SK-N-SH treated with all-trans-retinoic acid at 6 μM for 48 hours (cell line): Measurements from ENCODE around the gene MCFD2.

ENCODE experiments used
- ATAC-seq: fragments of 200-7000 bp; cut with Tn5 transposase; 3 replicates; pipeline ENCODE4 v1.9.1; 2020; ENCODE audit warnings: mild to moderate bottlenecking, moderate library complexity
- ARNTL ChIP-seq: fragments of 450-650 bp; formaldehyde crosslinking; IDR thresholded peaks from 2 replicates; pipeline ENCODE4 v1.5.0; 2020; ENCODE audit warnings: low read depth, mild to moderate bottlenecking, moderate library complexity, borderline replicate concordance
- BACH2 ChIP-seq: fragments of 250-450 bp; sonication (Bioruptor Pico); IDR thresholded peaks from 2 replicates; pipeline ENCODE4 v1.9.0; 2021; ENCODE audit warnings: mild to moderate bottlenecking, borderline replicate concordance
- CSDC2 ChIP-seq: fragments of 250-450 bp; sonication (Bioruptor Pico); IDR thresholded peaks from 2 replicates; pipeline ENCODE4 v1.5.0; 2020; ENCODE audit warnings: mild to moderate bottlenecking, moderate library complexity
- ESRRG ChIP-seq: fragments of 250-450 bp; sonication (Bioruptor Pico); IDR thresholded peaks from 2 replicates; pipeline ENCODE4 v1.6.1; 2021; ENCODE audit warnings: mild to moderate bottlenecking
- GLIS3 ChIP-seq: fragments of 250-450 bp; sonication (Bioruptor Pico); IDR thresholded peaks from 2 replicates; pipeline ENCODE4 v1.5.0; 2020; ENCODE audit warnings: mild to moderate bottlenecking, moderate library complexity
- ISL1 ChIP-seq: fragments of 250-450 bp; sonication (Bioruptor Pico); IDR thresholded peaks from 2 replicates; pipeline ENCODE4 v2.1.2; 2022; ENCODE audit warnings: mild to moderate bottlenecking, moderate library complexity
- PPARA ChIP-seq: fragments of 250-450 bp; sonication (Bioruptor Pico); IDR thresholded peaks from 2 replicates; pipeline ENCODE4 v1.5.0; 2020; ENCODE audit warnings: mild to moderate bottlenecking, borderline replicate concordance
- RARB ChIP-seq: fragments of 250-450 bp; sonication (Bioruptor Pico); IDR thresholded peaks from 2 replicates; pipeline ENCODE4 v1.8.0; 2021; ENCODE audit warnings: mild to moderate bottlenecking, moderate library complexity
- SNAI2 ChIP-seq: fragments of 250-450 bp; sonication (Bioruptor Pico); IDR thresholded peaks from 2 replicates; pipeline ENCODE4 v1.5.0; 2020; ENCODE audit warnings: mild to moderate bottlenecking, moderate library complexity
- TOX ChIP-seq: fragments of 250-450 bp; sonication (Bioruptor Pico); IDR thresholded peaks from 2 replicates; pipeline ENCODE4 v1.8.0; 2021; ENCODE audit warnings: mild to moderate bottlenecking, moderate library complexity, borderline replicate concordance
- ZC3H10 ChIP-seq: fragments of 250-450 bp; sonication (Bioruptor Pico); IDR thresholded peaks from 2 replicates; pipeline ENCODE4 v1.5.1; 2021; ENCODE audit warnings: mild to moderate bottlenecking, moderate library complexity
- ZFP3 ChIP-seq: fragments of 250-450 bp; sonication (Bioruptor Pico); IDR thresholded peaks from 2 replicates; pipeline ENCODE4 v1.5.0; 2020; ENCODE audit warnings: mild to moderate bottlenecking, moderate library complexity
- ZFP30 ChIP-seq: fragments of 450-650 bp; formaldehyde crosslinking; IDR thresholded peaks from 2 replicates; pipeline ENCODE4 v1.5.0; 2022; ENCODE audit warnings: mild to moderate bottlenecking, moderate library complexity
- ZNF565 ChIP-seq: fragments of 450-650 bp; formaldehyde crosslinking; conservative IDR thresholded peaks from 2 replicates; pipeline ENCODE4 v1.5.0; 2020; ENCODE audit warnings: low read depth, mild to moderate bottlenecking, moderate library complexity
- ZNF70 ChIP-seq: fragments of 450-650 bp; formaldehyde crosslinking; IDR thresholded peaks from 2 replicates; pipeline ENCODE4 v1.5.0; 2020; ENCODE audit warnings: mild to moderate bottlenecking, moderate library complexity
- ZNF8 ChIP-seq: fragments of 450-650 bp; formaldehyde crosslinking; IDR thresholded peaks from 2 replicates; pipeline ENCODE4 v1.5.0; 2020; ENCODE audit warnings: mild to moderate bottlenecking, moderate library complexity
- TF ChIP-seq, protein P1 (sequence below): fragments of 250-450 bp; sonication (Bioruptor Pico); IDR thresholded peaks from 2 replicates; pipeline ENCODE4 v1.8.0; 2020; ENCODE audit warnings: mild to moderate bottlenecking, moderate library complexity, borderline replicate concordance
- TF ChIP-seq, protein P2 (sequence below): fragments of 250-450 bp; sonication (Bioruptor Pico); IDR thresholded peaks from 2 replicates; pipeline ENCODE4 v1.5.1; 2020; ENCODE audit warnings: low read depth, mild to moderate bottlenecking, moderate library complexity
- TF ChIP-seq, protein P3 (sequence below): fragments of 250-450 bp; sonication (Bioruptor Pico); IDR thresholded peaks from 2 replicates; pipeline ENCODE4 v1.8.0; 2021; ENCODE audit warnings: low read depth, mild to moderate bottlenecking, moderate library complexity, borderline replicate concordance
- TF ChIP-seq, protein P4 (sequence below): fragments of 250-450 bp; sonication (Bioruptor Pico); IDR thresholded peaks from 2 replicates; pipeline ENCODE4 v1.5.0; 2020; ENCODE audit warnings: mild to moderate bottlenecking, moderate library complexity
- TF ChIP-seq, protein P5 (sequence below): fragments of 250-450 bp; sonication (Bioruptor Pico); IDR thresholded peaks from 2 replicates; pipeline ENCODE4 v1.5.1; 2021; ENCODE audit warnings: mild to moderate bottlenecking, moderate library complexity

Gene MCFD2

DNA sequence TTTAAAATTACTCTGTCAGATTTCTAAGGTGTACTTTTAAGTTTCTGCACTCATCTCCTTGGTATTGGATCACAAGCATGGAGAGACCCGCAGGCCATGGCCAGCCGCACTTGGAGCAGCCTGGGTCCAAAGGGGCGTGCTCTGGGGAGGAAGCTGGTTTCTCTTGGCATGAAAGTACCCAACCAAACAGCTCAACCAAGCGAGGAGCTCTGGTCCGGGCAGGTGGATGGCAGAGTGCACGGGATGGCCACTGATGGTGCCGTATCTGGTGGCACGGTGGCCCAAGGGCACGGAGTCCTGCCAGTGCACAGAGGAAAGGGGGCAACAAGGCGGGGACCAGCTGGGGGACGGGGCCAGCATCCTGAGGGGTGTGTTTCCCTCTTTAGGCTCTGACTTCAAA is 32.2 kb upstream of the MCFD2 start:
- TF ChIP-seq, protein P1, sequence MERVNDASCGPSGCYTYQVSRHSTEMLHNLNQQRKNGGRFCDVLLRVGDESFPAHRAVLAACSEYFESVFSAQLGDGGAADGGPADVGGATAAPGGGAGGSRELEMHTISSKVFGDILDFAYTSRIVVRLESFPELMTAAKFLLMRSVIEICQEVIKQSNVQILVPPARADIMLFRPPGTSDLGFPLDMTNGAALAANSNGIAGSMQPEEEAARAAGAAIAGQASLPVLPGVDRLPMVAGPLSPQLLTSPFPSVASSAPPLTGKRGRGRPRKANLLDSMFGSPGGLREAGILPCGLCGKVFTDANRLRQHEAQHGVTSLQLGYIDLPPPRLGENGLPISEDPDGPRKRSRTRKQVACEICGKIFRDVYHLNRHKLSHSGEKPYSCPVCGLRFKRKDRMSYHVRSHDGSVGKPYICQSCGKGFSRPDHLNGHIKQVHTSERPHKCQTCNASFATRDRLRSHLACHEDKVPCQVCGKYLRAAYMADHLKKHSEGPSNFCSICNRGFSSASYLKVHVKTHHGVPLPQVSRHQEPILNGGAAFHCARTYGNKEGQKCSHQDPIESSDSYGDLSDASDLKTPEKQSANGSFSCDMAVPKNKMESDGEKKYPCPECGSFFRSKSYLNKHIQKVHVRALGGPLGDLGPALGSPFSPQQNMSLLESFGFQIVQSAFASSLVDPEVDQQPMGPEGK (CRISPR knock-in tag) = no peak
- no peak for TF ChIP-seq ZNF8 (CRISPR knock-in tag)
- TF ChIP-seq RARB (CRISPR knock-in tag) = no peak
- no peak for TF ChIP-seq CSDC2
- TF ChIP-seq ISL1 (CRISPR knock-in tag) = no peak
- no peak for TF ChIP-seq PPARA (CRISPR knock-in tag)
- TF ChIP-seq SNAI2 = no peak
- TF ChIP-seq, protein P2, sequence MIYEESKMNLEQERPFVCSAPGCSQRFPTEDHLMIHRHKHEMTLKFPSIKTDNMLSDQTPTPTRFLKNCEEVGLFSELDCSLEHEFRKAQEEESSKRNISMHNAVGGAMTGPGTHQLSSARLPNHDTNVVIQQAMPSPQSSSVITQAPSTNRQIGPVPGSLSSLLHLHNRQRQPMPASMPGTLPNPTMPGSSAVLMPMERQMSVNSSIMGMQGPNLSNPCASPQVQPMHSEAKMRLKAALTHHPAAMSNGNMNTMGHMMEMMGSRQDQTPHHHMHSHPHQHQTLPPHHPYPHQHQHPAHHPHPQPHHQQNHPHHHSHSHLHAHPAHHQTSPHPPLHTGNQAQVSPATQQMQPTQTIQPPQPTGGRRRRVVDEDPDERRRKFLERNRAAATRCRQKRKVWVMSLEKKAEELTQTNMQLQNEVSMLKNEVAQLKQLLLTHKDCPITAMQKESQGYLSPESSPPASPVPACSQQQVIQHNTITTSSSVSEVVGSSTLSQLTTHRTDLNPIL (CRISPR knock-in tag) = no peak
- TF ChIP-seq ZNF70 (CRISPR knock-in tag) = no peak
- no peak for TF ChIP-seq TOX (CRISPR knock-in tag)
- TF ChIP-seq, protein P3, sequence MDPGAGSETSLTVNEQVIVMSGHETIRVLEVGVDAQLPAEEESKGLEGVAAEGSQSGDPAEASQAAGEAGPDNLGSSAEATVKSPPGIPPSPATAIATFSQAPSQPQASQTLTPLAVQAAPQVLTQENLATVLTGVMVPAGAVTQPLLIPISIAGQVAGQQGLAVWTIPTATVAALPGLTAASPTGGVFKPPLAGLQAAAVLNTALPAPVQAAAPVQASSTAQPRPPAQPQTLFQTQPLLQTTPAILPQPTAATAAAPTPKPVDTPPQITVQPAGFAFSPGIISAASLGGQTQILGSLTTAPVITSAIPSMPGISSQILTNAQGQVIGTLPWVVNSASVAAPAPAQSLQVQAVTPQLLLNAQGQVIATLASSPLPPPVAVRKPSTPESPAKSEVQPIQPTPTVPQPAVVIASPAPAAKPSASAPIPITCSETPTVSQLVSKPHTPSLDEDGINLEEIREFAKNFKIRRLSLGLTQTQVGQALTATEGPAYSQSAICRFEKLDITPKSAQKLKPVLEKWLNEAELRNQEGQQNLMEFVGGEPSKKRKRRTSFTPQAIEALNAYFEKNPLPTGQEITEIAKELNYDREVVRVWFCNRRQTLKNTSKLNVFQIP (CRISPR knock-in tag) = no peak
- no peak for TF ChIP-seq ZNF565 (CRISPR knock-in tag)
- TF ChIP-seq BACH2 (CRISPR knock-in tag) = no peak
- TF ChIP-seq ARNTL (CRISPR knock-in tag) = no peak
- TF ChIP-seq ZFP3 (CRISPR knock-in tag) = no peak
- TF ChIP-seq GLIS3 (CRISPR knock-in tag) = no peak
- TF ChIP-seq, all 23 proteins: peak for 0
- ATAC-seq = no peak

DNA sequence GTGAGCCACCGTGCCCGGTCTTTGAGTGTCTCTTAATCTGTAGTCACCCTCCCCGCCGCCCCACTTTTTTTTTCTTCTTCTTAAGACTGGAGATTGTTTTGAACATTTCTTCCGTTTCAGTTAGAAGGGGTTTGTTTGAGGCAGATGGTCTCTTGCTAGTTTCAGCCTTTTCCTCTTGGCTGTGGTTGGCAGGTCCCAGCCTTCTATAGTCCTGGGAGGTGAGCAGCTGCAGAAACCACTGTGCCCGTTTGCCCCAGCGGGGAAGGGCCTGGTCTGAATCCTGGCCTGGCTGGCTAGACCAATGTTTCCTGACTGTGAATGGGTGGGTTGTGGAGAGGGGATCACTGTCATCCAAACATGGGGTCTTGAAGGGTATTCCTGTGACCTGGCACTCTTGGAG is 30.1 kb upstream of the MCFD2 start:
- TF ChIP-seq ZC3H10 (no peak), BACH2 (CRISPR knock-in tag) (no peak), ZFP3 (CRISPR knock-in tag) (no peak), RARB (CRISPR knock-in tag) (no peak), ESRRG (CRISPR knock-in tag) (no peak), ZFP30 (CRISPR knock-in tag) (no peak), ZNF70 (CRISPR knock-in tag) (no peak), ZNF565 (CRISPR knock-in tag) (no peak), PPARA (CRISPR knock-in tag) (no peak), ZNF8 (CRISPR knock-in tag) (no peak), ARNTL (CRISPR knock-in tag) (no peak), GLIS3 (CRISPR knock-in tag) (no peak)
- TF ChIP-seq, protein P4, sequence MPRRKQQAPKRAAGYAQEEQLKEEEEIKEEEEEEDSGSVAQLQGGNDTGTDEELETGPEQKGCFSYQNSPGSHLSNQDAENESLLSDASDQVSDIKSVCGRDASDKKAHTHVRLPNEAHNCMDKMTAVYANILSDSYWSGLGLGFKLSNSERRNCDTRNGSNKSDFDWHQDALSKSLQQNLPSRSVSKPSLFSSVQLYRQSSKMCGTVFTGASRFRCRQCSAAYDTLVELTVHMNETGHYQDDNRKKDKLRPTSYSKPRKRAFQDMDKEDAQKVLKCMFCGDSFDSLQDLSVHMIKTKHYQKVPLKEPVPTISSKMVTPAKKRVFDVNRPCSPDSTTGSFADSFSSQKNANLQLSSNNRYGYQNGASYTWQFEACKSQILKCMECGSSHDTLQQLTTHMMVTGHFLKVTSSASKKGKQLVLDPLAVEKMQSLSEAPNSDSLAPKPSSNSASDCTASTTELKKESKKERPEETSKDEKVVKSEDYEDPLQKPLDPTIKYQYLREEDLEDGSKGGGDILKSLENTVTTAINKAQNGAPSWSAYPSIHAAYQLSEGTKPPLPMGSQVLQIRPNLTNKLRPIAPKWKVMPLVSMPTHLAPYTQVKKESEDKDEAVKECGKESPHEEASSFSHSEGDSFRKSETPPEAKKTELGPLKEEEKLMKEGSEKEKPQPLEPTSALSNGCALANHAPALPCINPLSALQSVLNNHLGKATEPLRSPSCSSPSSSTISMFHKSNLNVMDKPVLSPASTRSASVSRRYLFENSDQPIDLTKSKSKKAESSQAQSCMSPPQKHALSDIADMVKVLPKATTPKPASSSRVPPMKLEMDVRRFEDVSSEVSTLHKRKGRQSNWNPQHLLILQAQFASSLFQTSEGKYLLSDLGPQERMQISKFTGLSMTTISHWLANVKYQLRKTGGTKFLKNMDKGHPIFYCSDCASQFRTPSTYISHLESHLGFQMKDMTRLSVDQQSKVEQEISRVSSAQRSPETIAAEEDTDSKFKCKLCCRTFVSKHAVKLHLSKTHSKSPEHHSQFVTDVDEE (CRISPR knock-in tag) = no peak
- TF ChIP-seq, protein P3 (CRISPR knock-in tag) = no peak
- TF ChIP-seq, protein P5, sequence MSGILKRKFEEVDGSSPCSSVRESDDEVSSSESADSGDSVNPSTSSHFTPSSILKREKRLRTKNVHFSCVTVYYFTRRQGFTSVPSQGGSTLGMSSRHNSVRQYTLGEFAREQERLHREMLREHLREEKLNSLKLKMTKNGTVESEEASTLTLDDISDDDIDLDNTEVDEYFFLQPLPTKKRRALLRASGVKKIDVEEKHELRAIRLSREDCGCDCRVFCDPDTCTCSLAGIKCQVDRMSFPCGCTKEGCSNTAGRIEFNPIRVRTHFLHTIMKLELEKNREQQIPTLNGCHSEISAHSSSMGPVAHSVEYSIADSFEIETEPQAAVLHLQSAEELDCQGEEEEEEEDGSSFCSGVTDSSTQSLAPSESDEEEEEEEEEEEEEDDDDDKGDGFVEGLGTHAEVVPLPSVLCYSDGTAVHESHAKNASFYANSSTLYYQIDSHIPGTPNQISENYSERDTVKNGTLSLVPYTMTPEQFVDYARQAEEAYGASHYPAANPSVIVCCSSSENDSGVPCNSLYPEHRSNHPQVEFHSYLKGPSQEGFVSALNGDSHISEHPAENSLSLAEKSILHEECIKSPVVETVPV = no peak
- TF ChIP-seq, protein P1 (CRISPR knock-in tag) = no peak
- ATAC-seq = no peak
